HepG2 (cell line): ENCODE data around the gene PIK3C2B. TPM values are rescaled to one million over a fixed set of nuclear protein-coding genes. Genes with fewer than 3 reads are reported as not detected.
A peak's percentile ranks its signal among the peaks of the same experiment; 100 is the strongest.

Source experiments
- ASH2L ChIP-seq: fragments of 300-600, 200-600 bp; sonication (generic); IDR thresholded peaks from 2 replicates; pipeline ENCODE4 v1.7.0; 2017; ENCODE audit warnings: low read depth, mild to moderate bottlenecking, moderate library complexity, mixed read lengths, low read length; ENCODE audit not compliant: insufficient read length
- CHD2 ChIP-seq: IDR thresholded peaks from 2 replicates; pipeline ENCODE4 v1.6.1; 2011; ENCODE audit warnings: low read depth, low read length, improper control_type of control experiment
- EEA1 ChIP-seq: sonication (generic); formaldehyde crosslinking; IDR thresholded peaks from 2 replicates; pipeline ENCODE4 v1.5.1; 2020; ENCODE audit warnings: mild to moderate bottlenecking, missing genetic modification reagents, borderline replicate concordance
- HNF4G ChIP-seq, 2 experiments: sonication (generic) in 1 of 2; formaldehyde crosslinking in 1 of 2; IDR thresholded peaks; 2 replicates each; pipeline versions ENCODE4 v1.4.0 to v1.6.1; 2011 to 2020; ENCODE audit warnings: borderline replicate concordance in 2 of 2, low read depth in 2 of 2, mild to moderate bottlenecking in 2 of 2, low read length in 1 of 2, missing genetic modification reagents in 1 of 2, moderate library complexity in 1 of 2
- RARA ChIP-seq: IDR thresholded peaks from 2 replicates; pipeline ENCODE4 v1.6.1; 2016; ENCODE audit warnings: missing genetic modification reagents, missing compliant biosample characterization
- RCOR2 ChIP-seq: IDR thresholded peaks from 2 replicates; pipeline ENCODE4 v1.6.1; 2016; ENCODE audit warnings: missing biosample characterization, missing genetic modification reagents
- SOX6 ChIP-seq, 2 experiments: fragments of 450-650 bp in 1 of 2; sonication (generic) in 1 of 2; formaldehyde crosslinking in 1 of 2; IDR thresholded peaks; 2 replicates each; pipeline versions ENCODE4 v1.4.0 to v1.6.1; 2017 to 2020; ENCODE audit warnings: antibody characterized with exemption in 1 of 2, mild to moderate bottlenecking in 1 of 2, missing genetic modification reagents in 1 of 2
- SP1 ChIP-seq, 2 experiments: fragments of 450-650 bp in 1 of 2; sonication (generic) in 1 of 2; formaldehyde crosslinking in 1 of 2; IDR thresholded peaks; 2 replicates each; pipeline versions ENCODE4 v1.4.0 to v1.6.1; 2016 to 2020; ENCODE audit warnings: missing genetic modification reagents in 1 of 2
- ZFP36L1 ChIP-seq: sonication (generic); formaldehyde crosslinking; IDR thresholded peaks from 2 replicates; pipeline ENCODE4 v1.8.0; 2022; ENCODE audit warnings: mild to moderate bottlenecking, missing genetic modification reagents, moderate library complexity
- ZFP91 ChIP-seq: sonication (generic); formaldehyde crosslinking; IDR thresholded peaks from 2 replicates; pipeline ENCODE4 v1.9.0; 2022; ENCODE audit warnings: missing genetic modification reagents, mild to moderate bottlenecking, borderline replicate concordance
- ZMYM3 ChIP-seq: sonication (generic); formaldehyde crosslinking; IDR thresholded peaks from 2 replicates; pipeline ENCODE4 v1.5.1; 2020; ENCODE audit warnings: mild to moderate bottlenecking, missing genetic modification reagents
- ZNF180 ChIP-seq: sonication (generic); formaldehyde crosslinking; IDR thresholded peaks from 2 replicates; pipeline ENCODE4 v1.4.0; 2020; ENCODE audit warnings: low read depth, missing genetic modification reagents, borderline replicate concordance
- ZNF263 ChIP-seq: sonication (generic); formaldehyde crosslinking; IDR thresholded peaks from 2 replicates; pipeline ENCODE4 v1.4.0; 2020; ENCODE audit warnings: missing genetic modification reagents
- ZNF281 ChIP-seq: sonication (generic); formaldehyde crosslinking; IDR thresholded peaks from 2 replicates; pipeline ENCODE4 v1.4.0; 2020; ENCODE audit warnings: missing genetic modification reagents, borderline replicate concordance
- ZNF432 ChIP-seq: sonication (generic); formaldehyde crosslinking; IDR thresholded peaks from 2 replicates; pipeline ENCODE4 v1.5.0; 2020; ENCODE audit warnings: missing genetic modification reagents, mild to moderate bottlenecking, borderline replicate concordance
- ZNF770 ChIP-seq: sonication (generic); formaldehyde crosslinking; IDR thresholded peaks from 2 replicates; pipeline ENCODE4 v1.5.0; 2020; ENCODE audit warnings: mild to moderate bottlenecking, missing genetic modification reagents
- ZXDC ChIP-seq: sonication (generic); formaldehyde crosslinking; IDR thresholded peaks from 2 replicates; pipeline ENCODE4 v1.5.0; 2020; ENCODE audit warnings: mild to moderate bottlenecking, missing genetic modification reagents
- polyA plus RNA-seq, 8 experiments: library from polyadenylated mRNA; depleted of rRNA in 3 of 8; stranded (reverse) in 7 of 8; unstranded in 1 of 8; fragments of >200 nt; fragmentation: Illumina TruSeq in 4 of 8; extraction: Trizol in 4 of 8; gene quantifications; 2 replicates each; pipeline versions ENCODE4 v1.2.1 to v1.2.3, GENCODE V29; 2011 to 2016; ENCODE audit warnings: low read depth in 4 of 8, missing spikeins in 1 of 8, mixed read lengths in 1 of 8; ENCODE audit not compliant: insufficient read depth in 1 of 8
- total RNA-seq, 5 experiments: library from RNA; depleted of rRNA; stranded (reverse); fragments of >200 nt; fragmentation: Illumina TruSeq; extraction: Trizol; gene quantifications; 2 replicates each; pipeline ENCODE4 v1.2.3, GENCODE V29; 2016; ENCODE audit warnings: low read depth in 1 of 5

The PIK3C2B gene
- total and polyA plus RNA-seq, 2 of the 13 experiments (the other 11 are each of a cell fraction or from before 2014, with no cell fraction given) = 3.4 to 4.5 TPM

GRCh38 chr1:204509186-204509635 is 14.6 kb upstream of the PIK3C2B start (continued):
- TF ChIP-seq ZNF281 (CRISPR knock-in tag) = peak; percentile 81; the same call in 1 of the 2 replicates
- peak; percentile 7; the same call in 1 of the 2 replicates for TF ChIP-seq HNF4G (IDR thresholded peaks at IDR 0.05; ENCODE audit: borderline replicate concordance, low read depth, low read length)
- no peak for TF ChIP-seq HNF4G (CRISPR knock-in tag; IDR thresholded peaks at IDR 0.05; ENCODE audit: borderline replicate concordance, low read depth)
- peak; percentile 82 for TF ChIP-seq ZMYM3
- no peak for TF ChIP-seq ZNF432 (CRISPR knock-in tag)
- no peak for TF ChIP-seq EEA1 (CRISPR knock-in tag)
- TF ChIP-seq ZFP91 (CRISPR knock-in tag) = peak; percentile 42; the same call in 1 of the 2 replicates
- TF ChIP-seq ZNF180 (CRISPR knock-in tag) = no peak
- TF ChIP-seq SP1 (IDR thresholded peaks at IDR 0.05) = no peak
- TF ChIP-seq SP1 (CRISPR knock-in tag; IDR thresholded peaks at IDR 0.05) = 0 out of 2 replicates have a peak, but pooled peaks have one; percentile 15
- no peak for TF ChIP-seq ZFP36L1 (CRISPR knock-in tag)
- TF ChIP-seq ASH2L = no peak
- TF ChIP-seq CHD2 = no peak
- peak; percentile 81 for TF ChIP-seq ZNF263 (CRISPR knock-in tag)
- TF ChIP-seq ZNF770 (CRISPR knock-in tag) = peak; percentile 97
- 0 out of 2 replicates have a peak, but pooled peaks have one; percentile 34 for TF ChIP-seq RCOR2 (CRISPR knock-in tag)
- TF ChIP-seq ZXDC (CRISPR knock-in tag) = no peak
- TF ChIP-seq RARA (CRISPR knock-in tag) = 0 out of 2 replicates have a peak, but pooled peaks have one; percentile 10
- TF ChIP-seq SOX6 (IDR thresholded peaks at IDR 0.05) = no peak
- peak; percentile 36 for TF ChIP-seq SOX6 (CRISPR knock-in tag; IDR thresholded peaks at IDR 0.05)
